GM23248 (cell line): ENCODE data around the gene SLC22A1. TPM values are rescaled to one million over a fixed set of nuclear protein-coding genes. Genes with fewer than 3 reads are reported as not detected.
A peak's percentile ranks its signal among the peaks of the same experiment; 100 is the strongest.

Experiments used
- DNase-seq: peaks from one replicate; pipeline ENCODE4 v3.0.0-alpha.2; 2015
- H2AFZ ChIP-seq: fragments of 200-600 bp; sonication (generic); 2 replicates; pipeline ENCODE4 v1.6.1; 2016; ENCODE audit warnings: antibody characterized with exemption
- H3F3A ChIP-seq: fragments of 200-600 bp; sonication (generic); 2 replicates; pipeline ENCODE4 v1.6.1; 2016; ENCODE audit warnings: mild to moderate bottlenecking, antibody characterized with exemption, mixed run types; ENCODE audit not compliant: insufficient read depth
- H3K27ac ChIP-seq: fragments of 200-600 bp; sonication (generic); 2 replicates; pipeline ENCODE4 v1.5.1; 2016; ENCODE audit warnings: mild to moderate bottlenecking
- H3K27me3 ChIP-seq: fragments of 200-600 bp; sonication (generic); replicated peaks from 2 replicates; pipeline ENCODE4 v1.6.1; 2016; ENCODE audit warnings: mild to moderate bottlenecking; ENCODE audit not compliant: insufficient read depth
- H3K36me3 ChIP-seq: fragments of 200-600 bp; sonication (generic); 2 replicates; pipeline ENCODE4 v1.6.1; 2016; ENCODE audit warnings: low read depth, mild to moderate bottlenecking
- H3K4me1 ChIP-seq: fragments of 200-600 bp; sonication (generic); 2 replicates; pipeline ENCODE4 v1.6.1; 2016; ENCODE audit warnings: mild to moderate bottlenecking; ENCODE audit not compliant: insufficient read depth
- H3K4me2 ChIP-seq: fragments of 200-600 bp; sonication (generic); one replicate; pipeline ENCODE4 v1.6.1; 2016; ENCODE audit warnings: mild to moderate bottlenecking; ENCODE audit not compliant: unreplicated experiment
- H3K4me3 ChIP-seq: fragments of 200-600 bp; sonication (generic); 2 replicates; pipeline ENCODE4 v1.5.1; 2016; ENCODE audit warnings: mild to moderate bottlenecking
- H3K79me2 ChIP-seq: fragments of 200-600 bp; sonication (generic); 2 replicates; pipeline ENCODE4 v1.6.1; 2016; ENCODE audit warnings: mild to moderate bottlenecking; ENCODE audit not compliant: insufficient read depth
- H3K9ac ChIP-seq: fragments of 200-600 bp; sonication (generic); 2 replicates; pipeline ENCODE4 v1.6.1; 2016; ENCODE audit warnings: mild to moderate bottlenecking
- H3K9me2 ChIP-seq: fragments of 200-600 bp; sonication (generic); 2 replicates; pipeline ENCODE4 v1.6.1; 2016; ENCODE audit warnings: mixed run types, mild to moderate bottlenecking, moderate library complexity; ENCODE audit not compliant: insufficient read depth
- H3K9me3 ChIP-seq: fragments of 200-600 bp; sonication (generic); one replicate; pipeline ENCODE4 v1.6.1; 2017; ENCODE audit warnings: low read depth
- H4K20me1 ChIP-seq: fragments of 200-600 bp; sonication (generic); 2 replicates; pipeline ENCODE4 v1.6.0; 2016; ENCODE audit not compliant: insufficient read depth
- EZH2 ChIP-seq: fragments of 200-600 bp; sonication (generic); IDR thresholded peaks from 2 replicates; pipeline ENCODE4 v1.6.1; 2018; ENCODE audit warnings: antibody characterized with exemption, mild to moderate bottlenecking; ENCODE audit not compliant: insufficient read depth, poor library complexity, severe bottlenecking
- EZH2phosphoT487 ChIP-seq: fragments of 200-600 bp; sonication (generic); IDR thresholded peaks from 2 replicates; pipeline ENCODE4 v1.6.1; 2018; ENCODE audit warnings: antibody characterized with exemption, moderate library complexity, mild to moderate bottlenecking, low read depth; ENCODE audit not compliant: insufficient read depth
- WGBS, 2 experiments: methylation state at CpG; one replicate each; pipeline ENCODE4 v1.1.6; 2015 to 2017; ENCODE audit warnings: low lambda C conversion rate in 2 of 2, low coverage in 1 of 2; ENCODE audit errors: missing lambda C conversion rate in 2 of 2; 5-methylcytosine and 5-hydroxymethylcytosine counted together
- in situ Hi-C: fragments of 300-500 bp; cut with MboI; formaldehyde crosslinking; loops from 2 replicates; pipeline ENCODE4 v1.15.0; 2020
- polyA plus RNA-seq: library from polyadenylated mRNA; unstranded; fragments of >200 nt; fragmentation: Nextera tagmentation; extraction: Ambion mirVana; gene quantifications from 2 replicates; pipeline ENCODE4 v1.2.1, GENCODE V29; 2016
- total RNA-seq: library from RNA; depleted of rRNA; stranded (reverse); fragments of >200 nt; shearing (Covaris generic); gene quantifications from 2 replicates; pipeline ENCODE4 v1.2.3, GENCODE V29; 2014

Gene SLC22A1
- total and polyA plus RNA-seq, 2 experiments from 2014 or later: not detected

- Histone ChIP-seq H3K27ac (no peak overlapping the region), H3K79me2 (no peaks in the 10 kb centered on the region), H3K4me3 (no peak overlapping the region), H2AFZ (no peak overlapping the region), H3K36me3 (0 out of 2 replicates have a peak, but pooled peaks cover 17% of the 10 kb centered on the region), H3K9ac (no peak overlapping the region), H3K4me1 (peaks cover 10% of the 10 kb centered on the region), H4K20me1 (no peaks in the 10 kb centered on the region), H3K9me3 (no peaks in the 10 kb centered on the region), H3K27me3 (no peaks in the 10 kb centered on the region), H3F3A (peaks cover 21% of the 10 kb centered on the region), H3K9me2 (no peaks in the 10 kb centered on the region), H3K4me2 (no peak overlapping the region)
- WGBS, 2 experiments: 89 to 94% methylated on average over 15 of the region's 15 CpGs
- TF ChIP-seq EZH2phosphoT487: no peak
- no peak for TF ChIP-seq EZH2
- DNase-seq: no peak
- in situ Hi-C loops: no loop called here
Measured at GRCh38 chr6:160085713-160086505, 35.7 kb upstream of the SLC22A1 start.

- Histone ChIP-seq H3K4me3 (no peak overlapping the region), H4K20me1 (no peaks in the 10 kb centered on the region), H3K4me1 (peaks cover 10% of the 10 kb centered on the region), H3K27ac (no peak overlapping the region), H3K27me3 (no peaks in the 10 kb centered on the region), H3F3A (peaks cover 21% of the 10 kb centered on the region), H3K36me3 (0 out of 2 replicates have a peak, but pooled peaks cover 13% of the 10 kb centered on the region), H3K4me2 (no peak overlapping the region), H3K9me2 (no peaks in the 10 kb centered on the region), H3K79me2 (no peaks in the 10 kb centered on the region), H3K9me3 (no peaks in the 10 kb centered on the region), H3K9ac (no peak overlapping the region), H2AFZ (no peak overlapping the region)
- TF ChIP-seq EZH2phosphoT487 (no peak), EZH2 (no peak)
- in situ Hi-C loops: no loop called here
- no peak for DNase-seq
- 92 to 97% methylated on average over 7 to 8 of the region's 8 CpGs for WGBS, 2 experiments
Measured at GRCh38 chr6:160086754-160087153, 34.9 kb upstream of the SLC22A1 start.

- in situ Hi-C loops: no loop called here
- 34 to 35% methylated on average over 13 of the region's 13 CpGs for WGBS, 2 experiments
- Histone ChIP-seq H3K4me1 (peaks cover 10% of the 10 kb centered on the region), H3K9ac (peak overlapping the region; percentile 75), H3K27ac (peak overlapping the region; percentile 84), H3K9me3 (no peaks in the 10 kb centered on the region), H3K27me3 (no peaks in the 10 kb centered on the region), H3F3A (peaks cover 21% of the 10 kb centered on the region), H3K4me3 (peak overlapping the region; percentile 54), H3K9me2 (no peaks in the 10 kb centered on the region), H2AFZ (peak overlapping the region; percentile 54), H3K4me2 (peak overlapping the region; percentile 68), H3K79me2 (no peaks in the 10 kb centered on the region), H3K36me3 (peaks cover 12% of the 10 kb centered on the region; the same call in 1 of the 2 replicates), H4K20me1 (no peaks in the 10 kb centered on the region)
- TF ChIP-seq EZH2: no peak
- no peak for TF ChIP-seq EZH2phosphoT487
- peak; percentile 96 for DNase-seq
Measured at GRCh38 chr6:160088069-160088783, 33.4 kb upstream of the SLC22A1 start.

GRCh38 chr6:160088784-160089533 is 32.7 kb upstream of the SLC22A1 start:
- peaks cover 12% of the 10 kb centered on the region; the same call in 1 of the 2 replicates for H3K36me3 ChIP-seq
- no peaks in the 10 kb centered on the region for H3K9me3 ChIP-seq
- peak overlapping the region; percentile 84 for H3K27ac ChIP-seq
- peak overlapping the region; percentile 68 for H3K4me2 ChIP-seq
- H3K9ac ChIP-seq: peak overlapping the region; percentile 75
- no peaks in the 10 kb centered on the region for H3K9me2 ChIP-seq
- H3K27me3 ChIP-seq: no peaks in the 10 kb centered on the region
- H4K20me1 ChIP-seq: no peaks in the 10 kb centered on the region
- TF ChIP-seq EZH2phosphoT487: no peak
- no peak for TF ChIP-seq EZH2
- WGBS, 2 experiments: 20 to 21% methylated on average over 21 of the region's 21 CpGs
- DNase-seq: peak; percentile 41
- in situ Hi-C loops: no loop called here
- peaks cover 21% of the 10 kb centered on the region for H3F3A ChIP-seq
- no peaks in the 10 kb centered on the region for H3K79me2 ChIP-seq
- H3K4me1 ChIP-seq: peaks cover 10% of the 10 kb centered on the region
- peak overlapping the region; percentile 54 for H2AFZ ChIP-seq
- peak overlapping the region; percentile 54 for H3K4me3 ChIP-seq
